GM23338 (cell line): ENCODE results near the gene CRELD1. TPM values are rescaled to one million over a fixed set of nuclear protein-coding genes. Genes with fewer than 3 reads are reported as not detected.

Experiments
- ATAC-seq: fragments of 200-7000 bp; cut with Tn5 transposase; 3 replicates; pipeline ENCODE4 v1.9.1; 2020
- DNase-seq: peaks from one replicate; pipeline ENCODE4 v3.0.0-alpha.2; 2015; ENCODE audit warnings: low spot score
- H2AFZ ChIP-seq: fragments of 200-600 bp; sonication (generic); 2 replicates; pipeline ENCODE4 v1.8.0; 2016; ENCODE audit warnings: antibody characterized with exemption, mild to moderate bottlenecking, moderate library complexity
- H3F3A ChIP-seq: fragments of 200-600 bp; sonication (generic); replicated peaks from 2 replicates; pipeline ENCODE4 v1.8.0; 2017; ENCODE audit warnings: antibody characterized with exemption, mixed run types, low read depth
- H3K27ac ChIP-seq: fragments of 200-600 bp; sonication (generic); 2 replicates; pipeline ENCODE4 v1.6.1; 2016; ENCODE audit warnings: low read depth
- H3K27me3 ChIP-seq: fragments of 200-600 bp; sonication (generic); 2 replicates; pipeline ENCODE4 v1.8.0; 2016; ENCODE audit warnings: mild to moderate bottlenecking, mixed run types, moderate library complexity; ENCODE audit not compliant: insufficient read depth
- H3K36me3 ChIP-seq: fragments of 200-600 bp; sonication (generic); 2 replicates; pipeline ENCODE4 v1.8.0; 2016; ENCODE audit warnings: mild to moderate bottlenecking; ENCODE audit not compliant: insufficient read depth
- H3K4me1 ChIP-seq: fragments of 200-600 bp; sonication (generic); 2 replicates; pipeline ENCODE4 v1.8.0; 2016; ENCODE audit warnings: mild to moderate bottlenecking, moderate library complexity; ENCODE audit not compliant: insufficient read depth
- H3K4me2 ChIP-seq: fragments of 200-600 bp; sonication (generic); 2 replicates; pipeline ENCODE4 v1.7.1; 2017; ENCODE audit warnings: mixed run types
- H3K4me3 ChIP-seq: fragments of 200-600 bp; sonication (generic); 2 replicates; pipeline ENCODE4 v1.6.1; 2016; ENCODE audit warnings: mixed run types
- H3K79me2 ChIP-seq: fragments of 200-600 bp; sonication (generic); replicated peaks from 2 replicates; pipeline ENCODE4 v1.8.0; 2017; ENCODE audit warnings: mild to moderate bottlenecking; ENCODE audit not compliant: insufficient read depth
- H3K9me2 ChIP-seq: fragments of 200-600 bp; sonication (generic); 2 replicates; pipeline ENCODE4 v1.8.0; 2017; ENCODE audit not compliant: insufficient read depth
- H4K20me1 ChIP-seq: fragments of 200-600 bp; sonication (generic); replicated peaks from 2 replicates; pipeline ENCODE4 v1.8.0; 2017; ENCODE audit warnings: mild to moderate bottlenecking; ENCODE audit not compliant: insufficient read depth
- H3K27ac Mint-ChIP-seq: 2 replicates; pipeline ENCODE4 v1.8.0; 2020; ENCODE audit warnings: inconsistent platforms, mild to moderate bottlenecking, moderate library complexity, mixed read lengths
- H3K27me3 Mint-ChIP-seq: 3 replicates; pipeline ENCODE4 v1.8.0; 2022; ENCODE audit warnings: low read depth, mild to moderate bottlenecking, moderate library complexity, mixed read lengths, inconsistent platforms; ENCODE audit not compliant: insufficient read depth, poor library complexity
- H3K36me3 Mint-ChIP-seq: 3 replicates; pipeline ENCODE4 v1.8.0; 2021; ENCODE audit warnings: low read depth, mild to moderate bottlenecking, inconsistent platforms, moderate library complexity, mixed read lengths
- H3K4me1 Mint-ChIP-seq: 3 replicates; pipeline ENCODE4 v1.8.0; 2020; ENCODE audit warnings: mild to moderate bottlenecking, inconsistent platforms, mixed read lengths
- H3K4me3 Mint-ChIP-seq: 3 replicates; pipeline ENCODE4 v1.8.0; 2021; ENCODE audit warnings: moderate library complexity, mild to moderate bottlenecking, inconsistent platforms, mixed read lengths
- H3K9me3 Mint-ChIP-seq: 3 replicates; pipeline ENCODE4 v1.8.0; 2020; ENCODE audit warnings: moderate library complexity, mild to moderate bottlenecking, inconsistent platforms, mixed read lengths
- ETS1 ChIP-seq: IDR thresholded peaks from 2 replicates; pipeline ENCODE4 v1.6.1; 2016; ENCODE audit warnings: antibody characterized with exemption
- EZH2 ChIP-seq: fragments of 200-600 bp; sonication (generic); IDR thresholded peaks from one replicate; pipeline ENCODE4 v1.8.0; 2017; ENCODE audit warnings: antibody characterized with exemption, mild to moderate bottlenecking, low read depth; ENCODE audit not compliant: unreplicated experiment
- EZH2phosphoT487 ChIP-seq: fragments of 200-600 bp; sonication (generic); IDR thresholded peaks from one replicate; pipeline ENCODE4 v1.8.1; 2018; ENCODE audit warnings: antibody characterized with exemption; ENCODE audit not compliant: unreplicated experiment
- JUNB ChIP-seq: IDR thresholded peaks from one replicate; pipeline ENCODE4 v1.6.1; 2016; ENCODE audit warnings: antibody characterized with exemption; ENCODE audit not compliant: unreplicated experiment
- NANOG ChIP-seq: IDR thresholded peaks from 2 replicates; pipeline ENCODE4 v1.6.1; 2016; ENCODE audit warnings: antibody characterized with exemption, borderline replicate concordance
- POLR2AphosphoS5 ChIP-seq: IDR thresholded peaks from 2 replicates; pipeline ENCODE4 v1.6.1; 2016; ENCODE audit warnings: antibody characterized with exemption, low read depth
- REST ChIP-seq: IDR thresholded peaks from one replicate; pipeline ENCODE4 v1.6.1; 2018; ENCODE audit warnings: antibody characterized with exemption; ENCODE audit not compliant: unreplicated experiment
- STAT1 ChIP-seq: IDR thresholded peaks from one replicate; pipeline ENCODE4 v1.6.1; 2016; ENCODE audit warnings: antibody characterized with exemption; ENCODE audit not compliant: unreplicated experiment
- ZNF114 ChIP-seq: fragments of 250-450 bp; sonication (Bioruptor Pico); IDR thresholded peaks from 2 replicates; pipeline ENCODE4 v1.5.0; 2020; ENCODE audit warnings: mild to moderate bottlenecking, moderate library complexity
- ZNF331 ChIP-seq: fragments of 250-450 bp; sonication (Bioruptor Pico); IDR thresholded peaks from 2 replicates; pipeline ENCODE4 v1.5.0; 2020; ENCODE audit warnings: low read depth, mild to moderate bottlenecking, moderate library complexity
- ZNF462 ChIP-seq: fragments of 250-450 bp; sonication (Bioruptor Pico); IDR thresholded peaks from 2 replicates; pipeline ENCODE4 v1.5.0; 2020; ENCODE audit warnings: mild to moderate bottlenecking, moderate library complexity
- polyA plus RNA-seq: library from polyadenylated mRNA; unstranded; fragments of >200 nt; fragmentation: Nextera tagmentation; extraction: Ambion mirVana; gene quantifications from 2 replicates; pipeline ENCODE4 v1.2.1, GENCODE V29; 2016
- total RNA-seq: library from RNA; depleted of rRNA; stranded (reverse); fragments of >200 nt; shearing (Covaris generic); gene quantifications from 2 replicates; pipeline ENCODE4 v1.2.3, GENCODE V29; 2014

The CRELD1 gene
- total and polyA plus RNA-seq, 2 experiments from 2014 or later: 11.5 to 13.1 TPM

GRCh38 chr3:9928158-9928557 is 5.5 kb upstream of the CRELD1 start:
- Histone ChIP-seq H2AFZ (no peak overlapping the region), H3K27me3 (peaks cover 8% of the 10 kb centered on the region; the same call in 1 of the 2 replicates), H3K4me1 (no peaks in the 10 kb centered on the region; the same call in 1 of the 2 replicates), H3K27ac (no peak overlapping the region), H3K4me2 (no peak overlapping the region), H3K4me3 (no peak overlapping the region), H3F3A (0 out of 2 replicates have a peak, but pooled peaks cover 5% of the 10 kb centered on the region), H3K9me2 (no peaks in the 10 kb centered on the region), H3K36me3 (no peaks in the 10 kb centered on the region), H4K20me1 (no peaks in the 10 kb centered on the region), H3K79me2 (no peaks in the 10 kb centered on the region)
- no peak for DNase-seq
- Mint-ChIP-seq H3K9me3 (peaks cover 12% of the 10 kb centered on the region; the same call in 2 of the 3 replicates), H3K27ac (no peak overlapping the region), H3K4me3 (no peak overlapping the region), H3K27me3 (peaks cover 10% of the 10 kb centered on the region), H3K36me3 (peaks cover 14% of the 10 kb centered on the region), H3K4me1 (peaks cover 2% of the 10 kb centered on the region; the same call in 1 of the 3 replicates)
- TF ChIP-seq ZNF331: no peak
- TF ChIP-seq JUNB: no peak
- no peak for TF ChIP-seq STAT1
- no peak for TF ChIP-seq ZNF462 (CRISPR knock-in tag)
- TF ChIP-seq REST: no peak
- TF ChIP-seq ZNF114: no peak
- no peak for TF ChIP-seq EZH2phosphoT487
- TF ChIP-seq POLR2AphosphoS5: no peak
- no peak for TF ChIP-seq ETS1
- TF ChIP-seq NANOG: no peak
- TF ChIP-seq EZH2: no peak
- no peak for ATAC-seq
